Stimulated activated CD4-positive, alpha-beta T cell treated with anti-CD3 and anti-CD28 coated beads, TNF-alpha, amount 100 ng/mL, for 1 hour (primary cell): Measurements from ENCODE around the gene MFRP.

Source experiments
- DNase-seq, 3 donors: peaks; one replicate each; pipeline ENCODE4 v3.0.0-alpha.2; 2020; ENCODE audit warnings: low read depth in 3 of 3, low spot score in 1 of 3

Gene MFRP

DNA sequence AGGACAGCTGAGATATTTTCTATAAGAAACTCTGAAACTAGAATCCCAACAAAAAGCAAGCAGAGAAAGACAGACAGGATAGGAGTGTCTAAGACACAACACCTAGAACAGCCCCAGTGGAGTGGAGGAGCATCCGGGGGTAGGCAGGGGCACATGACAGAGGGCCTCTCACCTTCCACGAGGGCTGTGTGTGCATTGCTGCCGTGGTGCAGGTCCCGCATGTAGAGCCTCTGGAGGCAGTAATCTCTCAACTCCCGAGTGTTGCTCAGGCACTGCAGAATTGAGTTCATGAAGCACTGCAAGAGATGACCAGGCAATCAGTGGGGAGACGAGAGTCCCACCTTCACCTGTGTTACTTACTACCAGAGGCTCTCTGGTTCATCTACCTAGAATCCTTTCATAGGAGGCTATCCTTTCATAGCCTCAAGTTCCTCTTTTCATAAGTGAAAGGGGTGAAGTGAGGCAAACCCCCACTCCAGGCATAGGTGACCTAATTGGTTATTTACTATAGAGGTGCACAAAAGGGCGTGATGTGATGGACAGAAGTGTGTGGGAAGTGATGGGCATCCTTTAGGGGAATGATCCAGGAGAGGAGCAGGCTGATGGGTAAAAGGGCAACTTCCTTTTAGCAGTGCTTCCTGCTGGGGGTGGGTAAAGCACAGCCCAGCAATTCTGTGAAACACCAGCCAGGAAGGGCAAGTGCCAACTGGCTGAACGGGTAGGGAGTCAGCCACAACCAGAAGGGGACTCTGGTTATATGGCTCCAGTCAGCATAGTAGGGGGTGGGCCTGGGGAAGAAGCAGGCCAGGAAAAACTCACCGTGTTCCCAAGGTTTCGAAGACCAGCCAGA is 13.1 kb upstream of the MFRP start:
- no peak for DNase-seq

DNA sequence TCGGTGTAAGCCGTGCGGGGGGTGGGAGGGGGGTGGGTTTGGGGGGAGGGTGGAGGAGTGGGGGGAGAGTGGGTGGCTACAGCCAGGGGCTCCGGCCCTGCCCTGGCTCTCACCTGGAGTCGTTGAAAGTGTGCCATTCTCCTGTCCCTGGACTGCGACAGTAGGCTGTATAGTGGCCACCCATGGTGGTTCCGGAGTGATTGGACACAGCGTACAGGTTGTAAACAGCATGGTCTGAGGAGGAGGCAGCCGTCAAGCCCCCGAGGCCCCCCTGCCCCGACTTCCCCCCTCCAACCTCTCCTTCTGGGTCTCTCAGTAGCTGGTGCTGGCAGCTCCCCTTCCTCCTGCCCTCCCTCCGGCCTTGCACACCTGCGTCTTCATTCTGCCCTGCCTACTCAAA is 10.6 kb upstream of the MFRP start:
- DNase-seq: no peak

DNA sequence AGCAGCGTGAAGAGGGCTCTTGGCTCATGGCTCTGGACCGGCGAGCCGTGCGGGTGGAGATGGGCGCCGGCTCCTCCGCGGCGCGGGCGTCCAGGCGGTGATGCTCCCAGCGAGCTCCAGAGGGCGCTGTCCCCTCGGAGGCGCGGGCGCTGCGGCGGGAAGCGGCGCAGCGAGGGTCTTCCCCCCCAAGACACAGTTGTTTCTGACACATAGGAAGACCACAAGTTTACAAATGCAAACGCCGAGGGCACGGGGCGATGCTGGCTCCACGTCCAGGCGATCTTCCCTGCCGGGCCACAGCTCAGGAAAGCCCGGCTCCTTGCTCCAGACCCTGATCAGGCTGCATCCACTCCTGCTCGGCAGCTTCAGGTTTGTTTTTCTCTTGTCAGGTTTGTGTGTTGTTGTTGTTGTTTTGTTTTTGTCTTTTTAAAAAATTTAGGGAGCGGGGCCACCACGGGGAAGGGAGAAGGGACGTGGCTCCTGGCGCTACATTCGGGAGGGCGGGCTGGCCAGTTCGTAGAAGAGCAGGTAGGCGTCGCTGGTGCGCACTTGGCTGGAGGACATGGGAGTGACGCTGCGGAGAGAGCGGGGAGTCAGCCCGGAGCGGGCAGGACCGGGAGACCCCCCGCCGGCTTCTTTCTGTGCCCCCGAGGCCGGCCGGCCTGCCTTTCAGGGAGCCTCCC is 10.0 kb upstream of the MFRP start:
- peak; percentile 40 to 63 (median 41) for DNase-seq

DNA sequence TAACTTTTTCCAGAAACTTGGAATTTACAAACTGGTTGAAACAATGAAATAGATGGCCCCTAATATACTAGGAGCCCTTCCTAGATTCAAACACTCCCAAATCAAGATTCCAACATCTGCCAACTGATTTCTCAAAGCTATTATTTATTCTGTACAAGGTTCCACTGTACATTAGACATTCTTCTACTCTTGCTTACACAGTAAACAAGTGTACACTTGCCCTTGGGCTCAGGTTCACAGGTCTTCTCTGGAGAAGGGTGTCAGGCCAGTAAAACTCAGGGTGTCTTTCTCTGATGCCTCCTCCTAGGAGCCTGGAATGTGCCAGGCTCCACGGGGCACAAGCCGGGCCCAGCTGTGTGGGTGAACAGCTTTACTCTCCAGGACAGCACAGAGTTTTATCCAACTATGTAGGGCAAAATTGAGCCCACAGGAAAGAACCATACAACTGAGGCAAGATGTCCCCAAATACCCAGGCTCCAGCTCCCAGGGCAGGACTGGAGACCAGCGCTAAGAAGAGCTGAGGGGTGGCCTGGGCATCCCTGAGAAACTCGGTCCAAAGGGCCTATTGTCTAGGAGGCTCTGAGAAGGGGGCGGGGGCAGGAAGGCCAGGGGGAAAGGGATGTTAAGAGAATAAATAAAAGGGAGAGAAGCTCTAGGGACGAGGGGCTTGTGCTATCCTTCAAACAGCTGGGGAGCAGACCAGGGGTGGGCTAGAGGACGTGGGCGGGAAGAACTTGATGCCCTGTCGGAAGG is 8.8 kb upstream of the MFRP start:
- no peak for DNase-seq

DNA sequence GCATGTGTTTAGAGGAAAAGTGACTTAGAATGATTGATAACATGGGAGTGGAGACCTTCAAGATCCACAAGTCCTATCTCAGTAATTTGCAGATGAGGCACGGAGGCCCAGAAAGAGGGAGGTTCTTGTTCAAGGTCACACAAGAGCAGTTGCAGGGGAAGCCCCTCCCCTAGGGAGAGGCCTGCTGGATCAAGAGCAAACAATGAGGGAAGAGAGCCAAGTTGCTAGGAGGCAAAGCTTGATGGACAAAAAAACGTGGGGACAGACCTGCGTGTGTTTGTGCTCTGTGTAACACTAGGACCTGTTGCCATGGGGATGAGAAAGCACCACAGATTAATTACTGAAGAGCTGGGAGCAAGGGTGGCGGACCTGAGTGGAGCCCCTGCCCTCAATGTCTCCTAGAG is 6.4 kb upstream of the MFRP start:
- no peak for DNase-seq

DNA sequence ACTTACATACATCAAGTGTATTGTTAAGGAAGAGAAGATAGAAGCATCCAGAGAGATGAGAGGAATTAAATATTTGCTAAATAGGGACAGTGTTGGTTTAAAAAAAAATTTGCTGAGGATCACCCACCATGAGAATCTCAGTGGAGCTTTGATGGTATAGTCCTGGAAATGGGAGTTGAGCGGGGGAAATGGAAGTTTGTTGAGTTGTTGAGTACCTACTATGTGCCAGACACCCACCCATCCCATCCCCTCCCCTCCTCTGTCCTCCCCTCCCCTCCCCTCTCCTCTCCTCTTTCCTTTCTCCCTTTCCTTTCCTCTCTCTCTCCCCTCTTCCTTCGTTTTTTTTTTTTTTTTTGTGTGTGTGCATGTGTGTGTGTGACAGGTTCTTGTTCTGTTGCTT is 4.7 kb upstream of the MFRP start:
- DNase-seq: no peak

DNA sequence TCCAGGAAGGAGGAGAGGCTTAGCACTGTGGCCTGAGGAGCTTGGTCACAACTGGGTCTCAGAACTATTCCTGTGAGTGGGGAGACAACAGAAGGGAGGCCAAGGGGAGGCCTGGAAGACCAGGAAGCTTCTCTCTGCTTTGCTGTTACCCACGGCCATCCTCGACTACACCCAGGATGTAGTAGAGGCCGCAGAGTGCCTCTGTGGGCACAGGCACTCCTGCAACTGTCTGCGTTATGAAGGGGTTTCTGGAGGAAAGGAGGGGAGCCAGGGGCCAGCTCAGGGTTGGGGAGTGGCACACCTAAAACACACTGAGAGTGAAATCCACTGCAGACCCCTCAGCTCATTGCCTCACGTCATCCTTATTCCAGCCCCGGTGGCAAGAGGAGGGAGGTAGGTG is 3.8 kb upstream of the MFRP start:
- no peak for DNase-seq

DNA sequence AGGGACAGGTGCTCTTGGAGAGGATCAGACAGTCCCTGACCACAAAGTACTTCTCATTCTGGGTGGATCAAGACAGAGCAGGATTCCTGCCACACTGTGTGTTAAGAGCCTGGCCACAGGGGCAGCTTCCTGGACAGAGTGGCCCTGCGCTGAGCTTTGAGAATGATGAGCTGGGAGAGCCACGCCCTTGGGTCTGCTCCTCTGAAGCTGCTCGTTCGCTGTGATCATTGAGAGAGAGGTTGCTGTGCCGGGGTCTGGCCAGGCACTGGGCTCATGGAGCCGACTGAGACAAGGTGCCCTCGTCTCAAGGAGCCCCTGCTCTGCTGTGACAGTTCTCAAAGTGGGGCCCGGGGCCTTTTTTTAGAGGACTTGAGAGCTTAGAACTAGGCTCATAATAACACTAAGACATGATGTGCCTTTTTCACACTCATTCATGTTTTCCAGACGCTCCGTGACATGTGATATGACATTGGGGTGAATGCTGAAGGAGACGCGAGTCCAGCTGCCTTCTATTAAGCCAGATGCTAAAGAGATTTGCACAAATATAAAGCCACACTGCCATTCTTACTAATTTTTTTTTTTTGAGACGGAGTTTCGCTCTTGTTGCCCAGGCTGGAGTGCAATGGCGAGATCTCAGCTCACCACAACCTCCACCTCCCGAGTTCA is 1.6 kb upstream of the MFRP start:
- DNase-seq: no peak

DNA sequence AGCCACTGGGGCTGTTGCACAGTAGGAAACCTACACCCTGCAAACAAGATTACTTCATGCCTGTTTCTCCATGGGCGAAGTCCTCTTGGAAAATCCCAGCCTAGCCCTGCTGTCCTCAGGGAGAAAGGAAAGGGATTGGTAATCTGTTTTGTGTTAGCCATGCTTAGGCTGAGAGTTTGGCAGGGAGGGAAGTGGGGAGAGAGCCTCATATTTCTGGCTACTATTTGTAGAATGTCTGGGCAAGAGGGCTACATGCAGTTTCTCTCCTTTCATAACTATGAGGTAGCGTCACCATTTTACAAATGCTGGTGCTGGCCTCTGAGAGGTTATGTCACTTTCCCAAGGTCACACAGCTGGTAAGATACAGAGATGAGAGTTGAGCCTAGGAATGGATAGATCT is 737 bp upstream of the MFRP start:
- DNase-seq: no peak

DNA sequence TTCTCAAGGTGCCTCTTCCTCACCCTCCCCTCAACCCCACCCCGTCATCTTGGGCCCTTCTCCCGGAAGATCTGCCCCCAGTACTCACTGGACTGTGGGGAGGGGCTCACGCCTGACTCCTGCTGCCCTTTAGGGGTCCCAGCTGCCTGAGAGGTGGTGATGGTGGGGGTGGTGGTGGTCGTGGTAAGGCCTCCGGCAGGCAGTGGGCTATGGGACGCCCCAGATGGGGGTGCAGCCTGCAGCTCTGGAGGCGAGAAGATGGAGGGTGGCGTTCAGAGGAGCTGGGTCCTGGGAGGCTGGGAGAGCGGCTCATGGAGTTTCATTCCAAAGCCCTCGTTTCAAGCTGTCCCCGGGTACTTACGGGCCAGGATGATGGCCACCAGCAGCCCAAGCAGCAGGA is 820 bp downstream of the MFRP start:
- DNase-seq: no peak

DNA sequence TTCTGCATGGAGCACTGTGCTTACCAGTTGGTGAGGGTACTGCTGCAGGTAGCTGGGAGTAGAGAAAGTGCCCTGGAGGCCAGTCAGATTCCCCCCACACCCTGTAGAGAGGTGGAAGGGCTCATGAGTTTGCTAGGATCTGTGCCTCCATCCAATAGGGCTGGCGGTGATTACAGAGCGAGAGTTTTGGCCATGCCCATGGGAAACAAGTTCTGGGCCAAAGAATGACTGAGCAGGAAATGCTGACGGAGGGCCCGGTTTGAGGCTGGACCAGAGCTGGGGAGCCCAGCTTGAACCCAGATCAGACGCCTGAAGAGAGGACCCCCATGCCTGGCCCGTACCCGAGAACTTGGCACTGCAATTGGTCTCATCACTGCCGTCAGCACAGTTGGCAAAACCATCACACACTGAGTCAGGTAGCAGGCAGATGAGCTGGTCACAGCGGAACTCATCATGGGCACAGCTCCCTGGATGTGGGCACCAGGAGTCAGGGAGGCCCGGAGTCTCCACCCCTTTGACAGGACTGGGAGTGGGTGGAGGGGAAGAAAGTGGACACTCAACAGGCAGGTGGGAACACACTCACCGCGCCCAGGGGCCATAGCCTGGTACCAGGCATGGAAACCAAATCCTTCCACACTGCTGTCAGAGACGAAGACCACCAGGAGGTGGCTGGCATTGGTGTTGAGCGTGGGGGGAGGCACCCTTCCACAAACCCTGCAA is 2.1 kb downstream of the MFRP start:
- DNase-seq: no peak

DNA sequence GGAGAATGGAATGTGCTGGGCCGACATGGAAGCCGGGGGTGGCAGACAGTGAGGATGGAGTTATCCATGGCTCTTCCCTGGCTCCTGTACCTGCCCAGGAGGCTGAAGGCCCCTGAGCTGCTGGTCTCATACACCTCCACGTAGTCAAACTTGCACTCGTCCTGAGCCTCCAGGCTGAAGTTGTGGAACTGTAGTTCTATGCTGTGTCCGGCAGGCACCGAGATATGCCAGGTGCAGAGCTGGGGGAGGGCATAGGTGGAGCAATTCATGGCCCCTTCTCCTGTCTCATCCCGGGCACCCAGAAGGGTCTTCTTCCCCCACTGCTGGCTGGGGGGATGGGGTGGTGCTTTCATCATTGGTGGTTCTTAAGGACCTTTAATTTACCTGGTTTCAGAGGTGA is 2.8 kb downstream of the MFRP start:
- no peak for DNase-seq

DNA sequence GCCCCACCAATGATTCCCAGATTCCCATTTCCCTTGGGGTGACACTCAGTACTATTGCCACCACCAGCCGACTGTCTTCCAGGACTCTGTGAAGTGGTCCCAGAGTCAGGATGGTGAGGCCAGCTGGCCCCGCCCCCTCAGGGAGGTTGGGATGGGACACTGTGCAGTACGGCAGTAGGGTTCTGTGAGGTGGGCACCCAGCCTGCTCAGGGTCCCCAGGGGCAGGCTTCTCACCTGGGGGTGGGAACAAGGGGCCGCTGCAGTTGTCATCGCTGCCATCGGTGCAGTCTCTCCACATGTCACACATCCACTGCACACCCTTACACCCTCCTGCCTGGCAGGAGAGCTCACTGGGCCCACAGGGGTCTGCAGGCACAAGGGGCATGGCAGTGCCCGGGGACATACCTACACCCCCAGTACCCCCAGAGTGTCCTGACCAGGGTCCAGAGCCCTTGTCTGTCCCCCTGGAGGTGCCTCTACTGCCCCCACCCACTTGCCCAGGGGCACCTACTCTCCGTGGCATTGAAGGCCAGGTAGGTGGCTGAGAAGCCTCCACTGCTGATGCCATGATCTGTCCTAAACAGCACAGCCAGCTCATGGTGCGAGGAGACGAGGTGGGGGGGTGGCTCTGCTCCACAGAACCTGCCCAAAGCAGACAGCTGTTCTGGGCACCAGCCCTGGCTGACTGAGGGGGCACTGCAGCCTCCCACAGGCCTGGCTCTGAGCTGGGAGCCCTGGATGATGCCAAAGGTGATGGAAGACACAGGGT is 4.0 kb downstream of the MFRP start:
- no peak for DNase-seq

DNA sequence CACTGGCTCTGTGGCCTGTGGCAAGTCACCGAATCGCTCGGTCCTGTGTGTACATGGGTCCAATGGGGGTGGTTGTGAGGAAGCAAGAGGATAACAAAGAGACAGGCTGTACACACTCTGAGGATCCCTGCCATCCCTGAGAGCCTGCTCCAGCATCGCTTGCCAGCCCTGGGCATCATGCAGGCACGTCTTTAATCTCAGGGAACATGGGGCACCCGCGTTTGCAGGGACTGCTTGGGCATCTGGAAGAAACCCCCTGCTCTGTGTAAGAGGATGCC is 4.5 kb downstream of the MFRP start:
- no peak for DNase-seq

DNA sequence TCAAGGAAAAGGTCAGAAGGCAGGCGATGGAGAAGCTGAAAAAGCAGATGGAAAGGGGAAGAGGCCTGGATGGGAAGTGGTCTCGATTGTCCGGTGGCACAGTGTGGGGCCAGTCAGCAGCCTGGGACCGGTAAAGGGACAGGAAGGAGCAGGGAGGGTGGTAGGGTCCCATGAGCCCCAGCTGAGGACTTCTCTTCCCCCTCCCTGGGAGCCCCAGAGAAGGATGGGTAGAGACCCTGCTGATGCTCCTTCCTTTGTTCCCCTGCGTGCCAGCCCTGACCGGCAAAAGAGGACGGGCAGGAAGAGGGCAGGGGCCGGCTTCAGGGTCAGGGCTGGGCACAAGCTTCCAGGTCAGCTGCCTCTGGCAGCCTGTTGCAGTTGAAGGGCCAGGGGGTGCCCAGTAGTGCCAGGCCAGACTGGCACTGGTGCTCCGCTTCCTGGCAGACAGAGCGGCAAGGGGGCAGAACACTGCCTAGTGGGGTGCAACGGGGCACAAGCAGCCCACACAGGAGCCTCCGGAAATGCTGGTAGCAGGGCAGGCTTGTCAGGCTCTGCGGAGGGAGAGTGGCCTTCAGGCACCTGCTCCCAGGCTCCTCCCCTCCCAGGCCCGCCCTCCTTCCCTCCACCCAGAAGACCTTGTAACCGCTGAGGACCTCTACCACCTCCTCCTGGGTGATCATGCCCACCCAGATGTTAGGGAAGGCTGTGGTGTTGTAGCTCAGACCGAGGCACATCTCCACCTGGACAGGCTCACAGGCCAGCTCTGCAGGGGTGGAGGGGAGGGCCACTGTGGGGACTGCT is 5.1 kb downstream of the MFRP start:
- DNase-seq: no peak

DNA sequence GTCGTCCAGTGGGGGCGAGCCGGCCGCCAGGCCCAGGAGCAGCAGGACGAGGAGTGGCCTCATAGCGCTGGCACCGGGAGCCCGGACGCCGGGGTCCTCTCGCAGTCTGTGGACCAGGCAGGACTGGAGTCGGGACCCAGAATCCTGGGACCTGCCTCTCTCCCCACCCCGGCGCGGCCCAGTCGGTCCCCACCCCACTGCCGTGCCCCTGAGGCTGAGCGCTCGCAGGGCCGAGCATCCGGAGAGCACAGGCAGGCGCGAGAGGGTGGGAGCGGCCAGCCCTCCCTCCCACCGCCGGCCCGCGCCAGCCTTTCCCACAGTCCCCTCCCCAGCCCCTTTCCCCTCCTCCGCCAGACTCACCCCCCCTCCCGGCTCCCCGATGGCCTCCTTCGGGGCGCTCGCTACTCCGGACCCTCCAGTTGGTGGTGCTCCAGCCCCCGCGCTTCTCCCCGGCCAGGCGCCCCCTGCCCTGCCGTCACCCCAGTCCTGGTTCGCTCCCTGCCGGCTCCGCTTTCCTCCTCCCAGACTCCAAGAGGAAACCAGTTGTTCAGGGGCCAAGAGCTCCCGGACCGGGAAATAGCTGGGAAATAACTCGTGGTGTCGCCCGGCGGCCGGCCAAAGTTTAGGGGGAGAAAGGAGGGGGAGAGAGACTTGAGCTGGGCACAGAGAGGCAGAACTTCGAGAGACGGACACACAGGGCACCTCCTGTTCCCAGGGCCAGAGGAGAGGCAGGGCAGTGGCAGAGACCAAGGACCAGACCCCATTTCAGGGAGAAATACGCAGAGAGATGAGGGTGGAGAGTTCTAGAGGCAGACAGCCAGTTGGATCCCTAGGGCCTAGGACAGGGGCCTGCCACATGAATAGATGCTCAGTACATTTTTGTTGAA is 5.9 kb downstream of the MFRP start, which contains the start of gene C1QTNF5:
Gene C1QTNF5 (minus strand): TSS at position 549 of the 887 bp plus-strand sequence. CDS start 486 bp downstream, at position 63.
- DNase-seq: no peak

DNA sequence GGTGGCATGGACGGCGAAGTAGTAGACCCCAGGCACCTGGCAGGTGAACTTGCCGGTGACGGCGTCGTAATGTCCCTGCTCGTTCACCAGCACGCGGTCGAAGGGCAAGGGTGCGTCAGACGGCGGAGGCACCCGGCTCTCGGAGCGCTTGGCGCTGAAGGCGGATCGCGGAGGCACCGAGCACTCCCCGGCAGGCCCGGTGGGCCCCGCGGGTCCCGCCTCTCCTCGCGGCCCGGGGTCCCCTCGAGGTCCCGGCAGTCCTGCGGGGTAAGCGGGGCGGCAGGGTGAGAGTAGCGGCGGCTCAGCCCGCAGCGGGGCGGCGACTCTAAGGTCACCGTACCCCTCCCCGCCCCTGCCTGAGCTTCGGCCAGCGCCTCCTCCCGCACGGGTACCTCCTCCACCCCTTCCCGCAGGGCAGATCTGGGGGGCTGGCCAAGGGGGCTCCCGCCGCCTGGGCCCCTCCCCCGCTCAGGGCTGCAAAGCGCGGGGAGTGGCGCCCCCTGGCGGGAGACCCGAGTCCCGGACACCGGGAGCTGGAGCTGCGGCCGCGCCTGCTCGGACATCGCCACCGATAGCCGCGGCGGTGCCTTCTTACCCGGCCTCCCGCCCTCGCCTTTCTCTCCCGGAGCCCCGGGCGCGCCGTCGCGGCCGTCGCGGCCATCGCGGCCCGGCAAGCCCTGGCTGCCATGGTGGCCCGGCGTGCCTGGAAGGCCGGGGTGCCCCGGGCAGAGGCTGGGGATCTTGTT is 6.7 kb downstream of the MFRP start:
- DNase-seq: no peak
